Osteoblast (primary cell): Measurements from ENCODE around the gene SUGCT. TPM values are rescaled to one million over a fixed set of nuclear protein-coding genes. Genes with fewer than 3 reads are reported as not detected.

Source experiments
- DNase-seq: peaks from one replicate; pipeline ENCODE4 v3.0.0; 2011; ENCODE audit warnings: low spot score, mixed read lengths; ENCODE audit not compliant: insufficient read length; ENCODE audit errors: missing footprints
- H2AFZ ChIP-seq: 2 replicates; pipeline ENCODE4 v1.6.0; 2011; ENCODE audit warnings: mild to moderate bottlenecking, low read length
- H3K27ac ChIP-seq: 2 replicates; pipeline ENCODE4 v1.5.1; 2011; ENCODE audit warnings: mild to moderate bottlenecking, low read depth, low read length, moderate library complexity
- H3K27me3 ChIP-seq: 2 replicates; pipeline ENCODE4 v1.6.0; 2012; ENCODE audit warnings: mild to moderate bottlenecking, control low read depth, inconsistent platforms, low read length, moderate library complexity; ENCODE audit not compliant: insufficient read depth
- H3K36me3 ChIP-seq: 2 replicates; pipeline ENCODE4 v1.5.1; 2011; ENCODE audit warnings: mild to moderate bottlenecking, low read length, control low read depth, moderate library complexity; ENCODE audit not compliant: insufficient read depth
- H3K4me1 ChIP-seq: 2 replicates; pipeline ENCODE4 v1.5.1; 2011; ENCODE audit warnings: mild to moderate bottlenecking, low read length, control low read depth, moderate library complexity; ENCODE audit not compliant: insufficient read depth
- H3K4me2 ChIP-seq: 2 replicates; pipeline ENCODE4 v1.6.0; 2011; ENCODE audit warnings: mild to moderate bottlenecking, low read length; ENCODE audit not compliant: insufficient read depth
- H3K4me3 ChIP-seq: fragments of 200-600 bp; sonication (generic); 3 replicates; pipeline ENCODE4 v1.5.1; 2012; ENCODE audit warnings: mild to moderate bottlenecking, low read length, inconsistent platforms; ENCODE audit not compliant: insufficient read depth
- H3K79me2 ChIP-seq: 2 replicates; pipeline ENCODE4 v1.6.0; 2012; ENCODE audit warnings: mild to moderate bottlenecking, low read length, control low read depth, inconsistent platforms; ENCODE audit not compliant: insufficient read depth
- H3K9me3 ChIP-seq: 2 replicates; pipeline ENCODE4 v1.5.1; 2011; ENCODE audit warnings: low read depth, low read length, control low read depth
- H4K20me1 ChIP-seq: 2 replicates; pipeline ENCODE4 v1.6.0; 2012; ENCODE audit warnings: mild to moderate bottlenecking, low read length, control low read depth; ENCODE audit not compliant: insufficient read depth
- CTCF ChIP-seq: IDR thresholded peaks from 2 replicates; pipeline ENCODE4 v1.5.1; 2011; ENCODE audit warnings: mild to moderate bottlenecking, low read depth, low read length, moderate library complexity; ENCODE audit errors: extremely low read depth
- total RNA-seq: library from RNA; depleted of rRNA; stranded (reverse); fragments of >200 nt; gene quantifications from 2 replicates; pipeline ENCODE4 v1.2.3, GENCODE V29; 2012

Gene SUGCT
- total RNA-seq, 1 donor = 21.7 TPM

GRCh38 chr7:40845943-40846342 is 711.1 kb downstream of the SUGCT start:
- TF ChIP-seq CTCF = no peak
- Histone ChIP-seq H3K79me2 (peaks cover 14% of the 10 kb centered on the region), H4K20me1 (no peaks in the 10 kb centered on the region), H3K27me3 (no peaks in the 10 kb centered on the region), H3K4me3 (no peak overlapping the region), H3K4me2 (no peak overlapping the region), H3K36me3 (no peaks in the 10 kb centered on the region), H2AFZ (no peak overlapping the region), H3K27ac (no peak overlapping the region), H3K4me1 (peaks cover 18% of the 10 kb centered on the region), H3K9me3 (no peaks in the 10 kb centered on the region)
- DNase-seq = no peak

- no peak for DNase-seq
- no peak for TF ChIP-seq CTCF
These were observed 713.1 kb downstream of the SUGCT start for GRCh38 chr7:40847921-40848320.

DNA sequence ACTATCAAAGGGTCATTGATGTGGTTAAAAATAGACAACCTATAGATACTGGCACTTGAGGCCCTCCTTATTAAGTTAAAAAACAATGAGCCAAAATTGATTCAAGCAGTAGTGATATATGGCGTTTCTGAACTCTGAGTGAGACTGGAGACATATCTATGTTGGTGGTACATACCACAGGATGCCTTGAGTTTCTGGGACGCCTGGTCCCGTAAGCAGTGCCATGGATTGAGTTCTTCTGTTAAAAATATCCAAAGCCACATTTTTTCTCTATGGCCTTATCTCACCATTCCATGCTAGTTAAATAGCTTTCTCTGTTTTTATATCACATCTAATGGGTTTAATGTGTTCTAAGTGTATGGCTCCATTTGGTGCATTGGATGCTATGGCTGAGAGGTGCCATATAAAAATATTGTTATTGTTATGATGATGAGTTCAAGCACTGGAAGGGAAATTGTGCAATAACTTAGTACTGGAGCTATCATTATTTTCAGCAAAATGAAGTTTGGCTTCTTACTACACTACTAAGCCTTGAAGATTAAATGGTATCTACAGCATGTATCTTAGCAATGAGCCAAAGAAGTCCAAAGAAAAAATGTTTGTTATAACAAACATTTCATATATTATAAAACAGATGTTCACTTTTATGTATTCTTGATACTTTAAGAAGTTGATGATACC is 713.9 kb downstream of the SUGCT start:
- Histone ChIP-seq H3K4me2 (no peak overlapping the region), H3K36me3 (no peaks in the 10 kb centered on the region), H2AFZ (no peak overlapping the region), H4K20me1 (no peaks in the 10 kb centered on the region), H3K79me2 (peaks cover 19% of the 10 kb centered on the region), H3K27ac (no peak overlapping the region), H3K4me1 (peaks cover 15% of the 10 kb centered on the region), H3K27me3 (no peaks in the 10 kb centered on the region), H3K9me3 (no peaks in the 10 kb centered on the region), H3K4me3 (no peak overlapping the region)
- TF ChIP-seq CTCF = no peak
- DNase-seq = no peak

More at GRCh38 chr7:40847921-40848320, 713.1 kb downstream of the SUGCT start:
- Histone ChIP-seq H2AFZ (no peak overlapping the region), H3K36me3 (no peaks in the 10 kb centered on the region), H3K4me2 (no peak overlapping the region), H3K79me2 (peaks cover 19% of the 10 kb centered on the region), H3K9me3 (no peaks in the 10 kb centered on the region), H3K27me3 (no peaks in the 10 kb centered on the region), H3K4me3 (no peak overlapping the region), H3K4me1 (peaks cover 18% of the 10 kb centered on the region), H4K20me1 (no peaks in the 10 kb centered on the region), H3K27ac (no peak overlapping the region)

DNA sequence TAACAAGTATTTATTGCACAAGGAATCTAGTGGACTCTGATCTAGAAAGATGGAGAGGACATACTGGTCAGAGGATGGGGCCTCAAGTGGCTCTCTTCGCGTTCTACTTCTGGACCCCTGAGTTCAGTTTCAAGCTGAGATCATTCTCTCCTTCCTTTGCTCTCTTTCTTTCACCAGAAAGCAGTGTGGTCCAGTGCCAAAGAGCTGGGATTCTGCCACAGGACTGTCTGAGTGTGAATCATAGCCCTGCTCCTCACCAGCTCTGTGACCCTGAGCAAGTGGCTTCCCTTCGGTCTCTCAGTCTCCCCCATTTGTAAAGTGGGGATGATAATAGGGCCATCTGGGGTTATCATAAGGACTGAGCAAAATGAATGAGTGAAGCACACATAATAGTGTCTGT is 715.2 kb downstream of the SUGCT start:
- Histone ChIP-seq H3K9me3 (no peaks in the 10 kb centered on the region), H2AFZ (peak overlapping the region; percentile 21), H3K79me2 (peaks cover 11% of the 10 kb centered on the region), H3K27me3 (no peaks in the 10 kb centered on the region), H3K4me2 (no peak overlapping the region), H4K20me1 (no peaks in the 10 kb centered on the region), H3K4me3 (no peak overlapping the region), H3K4me1 (peaks cover 10% of the 10 kb centered on the region), H3K27ac (peak overlapping the region; percentile 4), H3K36me3 (no peaks in the 10 kb centered on the region)
- DNase-seq = peak; percentile 76
- TF ChIP-seq CTCF = no peak
